Measurements from ENCODE around the gene HSBP1L1.

The HSBP1L1 gene

DNA sequence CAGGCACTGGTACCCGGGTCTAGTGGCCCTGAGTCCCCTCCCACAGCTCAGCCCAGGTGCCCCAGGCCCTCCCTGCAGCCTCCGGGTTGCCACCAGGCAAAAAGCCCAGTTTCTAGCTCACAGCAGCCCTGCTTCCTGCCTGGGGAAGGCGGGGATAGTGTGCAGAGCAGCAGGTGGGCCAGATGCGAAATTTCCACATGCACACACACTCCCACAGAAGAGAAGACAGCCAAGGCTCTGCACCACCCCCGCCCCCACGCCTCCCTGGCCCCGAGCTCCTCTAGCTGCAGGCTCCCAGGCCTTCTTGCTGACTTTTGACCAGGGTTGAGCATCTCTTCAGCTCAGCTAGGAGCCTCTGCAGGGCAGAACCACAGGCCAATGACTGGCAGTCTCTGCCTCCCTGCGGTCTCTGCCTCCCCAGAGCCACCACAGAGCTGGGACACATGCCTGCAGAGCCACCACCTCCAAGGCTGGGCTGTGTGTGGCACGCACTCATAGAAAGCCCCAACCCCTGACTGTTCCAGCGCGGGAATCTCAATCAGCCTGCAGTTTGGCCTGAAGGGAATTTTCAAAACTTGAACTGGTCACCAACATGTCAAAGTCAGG, 20.2 kb upstream of the HSBP1L1 start (continued):
- TF ChIP-seq ZNF76 (tag by site-specific recombination; IDR thresholded peaks at IDR 0.05; ENCODE audit: borderline replicate concordance, low read depth) (no peak), ZNF624 (tag by site-specific recombination; IDR thresholded peaks at IDR 0.05) (no peak), SCRT1 (tag by site-specific recombination; IDR thresholded peaks at IDR 0.05; ENCODE audit: borderline replicate concordance) (peak; percentile 81; the same call in 1 of the 2 replicates), ZBTB8A (tag by site-specific recombination; IDR thresholded peaks at IDR 0.05) (peak; percentile 63), EGR2 (tag by site-specific recombination; IDR thresholded peaks at IDR 0.05; ENCODE audit: low read depth) (peak; percentile 59), MYNN (tag by site-specific recombination; IDR thresholded peaks at IDR 0.05; ENCODE audit: borderline replicate concordance) (no peak), GLIS1 (tag by site-specific recombination; IDR thresholded peaks at IDR 0.05) (peak; percentile 80), ZNF629 (tag by site-specific recombination; IDR thresholded peaks at IDR 0.05) (no peak), KLF9 (tag by site-specific recombination; IDR thresholded peaks at IDR 0.05; ENCODE audit: low read depth) (0 out of 2 replicates have a peak, but pooled peaks have one; percentile 19)

GRCh38 chr18:79944746-79945117, 19.7 kb upstream of the HSBP1L1 start:
- no peak overlapping the region for H3K27ac ChIP-seq (ENCODE audit: extremely low read depth, low read depth, low read length)
- peaks cover 11% of the 10 kb centered on the region; the same call in 1 of the 2 replicates for H3K4me1 ChIP-seq (ENCODE audit: control insufficient read depth, insufficient read depth, low read length)
- no peaks in the 10 kb centered on the region for H3K9me3 ChIP-seq (ENCODE audit: control insufficient read depth, insufficient read depth, low read depth, low read length)
- H3K36me3 ChIP-seq (ENCODE audit: control insufficient read depth in 2 of 2, insufficient read depth in 1 of 2, low read length in 2 of 2): peaks cover 19 to 52% of the 10 kb centered on the region in 2 experiments
- CTCF ChIA-PET: no interaction called here
- TF ChIP-seq BCL6B (tag by site-specific recombination; IDR thresholded peaks at IDR 0.05): no peak
- no peak for TF ChIP-seq ZBTB21 (tag by site-specific recombination; IDR thresholded peaks at IDR 0.05)
- TF ChIP-seq SP7 (tag by site-specific recombination; IDR thresholded peaks at IDR 0.05): no peak
- TF ChIP-seq ZNF138 (tag by site-specific recombination; IDR thresholded peaks at IDR 0.05; ENCODE audit: borderline replicate concordance): no peak
- TF ChIP-seq ZNF202 (tag by site-specific recombination; IDR thresholded peaks at IDR 0.05; ENCODE audit: borderline replicate concordance): no peak
- no peak for TF ChIP-seq ZNF19 (tag by site-specific recombination; IDR thresholded peaks at IDR 0.05; ENCODE audit: low read depth)
- TF ChIP-seq MEIS1 (CRISPR knock-in tag; IDR thresholded peaks at IDR 0.05; ENCODE audit: borderline replicate concordance): no peak
- no peak for TF ChIP-seq ZNF416 (tag by site-specific recombination; IDR thresholded peaks at IDR 0.05)
- no peak for TF ChIP-seq ZNF112 (tag by site-specific recombination; IDR thresholded peaks at IDR 0.05)
- TF ChIP-seq OSR2 (tag by site-specific recombination; IDR thresholded peaks at IDR 0.05): no peak
- TF ChIP-seq, protein P1, sequence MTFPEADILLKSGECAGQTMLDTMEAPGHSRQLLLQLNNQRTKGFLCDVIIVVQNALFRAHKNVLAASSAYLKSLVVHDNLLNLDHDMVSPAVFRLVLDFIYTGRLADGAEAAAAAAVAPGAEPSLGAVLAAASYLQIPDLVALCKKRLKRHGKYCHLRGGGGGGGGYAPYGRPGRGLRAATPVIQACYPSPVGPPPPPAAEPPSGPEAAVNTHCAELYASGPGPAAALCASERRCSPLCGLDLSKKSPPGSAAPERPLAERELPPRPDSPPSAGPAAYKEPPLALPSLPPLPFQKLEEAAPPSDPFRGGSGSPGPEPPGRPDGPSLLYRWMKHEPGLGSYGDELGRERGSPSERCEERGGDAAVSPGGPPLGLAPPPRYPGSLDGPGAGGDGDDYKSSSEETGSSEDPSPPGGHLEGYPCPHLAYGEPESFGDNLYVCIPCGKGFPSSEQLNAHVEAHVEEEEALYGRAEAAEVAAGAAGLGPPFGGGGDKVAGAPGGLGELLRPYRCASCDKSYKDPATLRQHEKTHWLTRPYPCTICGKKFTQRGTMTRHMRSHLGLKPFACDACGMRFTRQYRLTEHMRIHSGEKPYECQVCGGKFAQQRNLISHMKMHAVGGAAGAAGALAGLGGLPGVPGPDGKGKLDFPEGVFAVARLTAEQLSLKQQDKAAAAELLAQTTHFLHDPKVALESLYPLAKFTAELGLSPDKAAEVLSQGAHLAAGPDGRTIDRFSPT (tag by site-specific recombination; IDR thresholded peaks at IDR 0.05): no peak
- TF ChIP-seq KLF7 (tag by site-specific recombination; IDR thresholded peaks at IDR 0.05; ENCODE audit: borderline replicate concordance): no peak
- no peak for TF ChIP-seq SALL2 (tag by site-specific recombination; IDR thresholded peaks at IDR 0.05; ENCODE audit: borderline replicate concordance)
- TF ChIP-seq PRDM2 (tag by site-specific recombination; IDR thresholded peaks at IDR 0.05; ENCODE audit: borderline replicate concordance): no peak
- TF ChIP-seq ZNF548 (tag by site-specific recombination; IDR thresholded peaks at IDR 0.05): no peak
- no peak for TF ChIP-seq HOXC10 (CRISPR knock-in tag; IDR thresholded peaks at IDR 0.05)
- no peak for TF ChIP-seq ZNF366 (tag by site-specific recombination; conservative IDR thresholded peaks at IDR 0.05)
- no peak overlapping the region for H3K4me3 ChIP-seq (ENCODE audit: low read depth, low read length)
- POLR2A ChIA-PET: no interaction called here

Data from HEK293 (cell line).